Endothelial cell of umbilical vein (primary cell): Measurements from ENCODE around the gene UNC93B1. TPM values are rescaled to one million over a fixed set of nuclear protein-coding genes. Genes with fewer than 3 reads are reported as not detected.
"Not testable (repeated sequence)": the region's sequence is repeated elsewhere in the genome, so short reads cannot be mapped to it uniquely, and the experiment has no call there.

ENCODE experiments used
- BruUV-seq: library from RNA; stranded (reverse); fragments of 400-500 nt; replicated peaks from 2 replicates; lab custom pipeline; 2021; lab: Mats Ljungman, UMichigan
- CTCF ChIA-PET: fragments of 300-600, 350-600 bp; sonication (Branson Sonifier 250); formaldehyde crosslinking; loops from one replicate; lab custom pipeline; 2021; ENCODE audit warnings: antibody characterized with exemption, inconsistent platforms; lab: Charles Lee
- POLR2A ChIA-PET: fragments of 300-600, 350-600 bp; sonication (Branson Sonifier 250); formaldehyde crosslinking; loops from one replicate; lab custom pipeline; 2021; ENCODE audit warnings: antibody characterized with exemption, inconsistent platforms; lab: Charles Lee
- DNase-seq: peaks from one replicate; pipeline ENCODE4 v3.0.0-alpha.2; 2011; ENCODE audit warnings: low read depth, low spot score
- FAIRE-seq: peaks from 2 replicates; lab custom pipeline; 2011; peaks lifted over from hg19 to GRCh38; lab: Jason Lieb, UNC
- H2AFZ ChIP-seq: 2 replicates; pipeline ENCODE4 v1.6.0; 2012; ENCODE audit warnings: low read depth, low read length, control low read depth, inconsistent platforms
- H3K27ac ChIP-seq: 2 replicates; pipeline ENCODE4 v1.5.1; 2011; ENCODE audit warnings: low read depth, mild to moderate bottlenecking, control low read depth, low read length, moderate library complexity; ENCODE audit not compliant: insufficient read depth
- H3K27me3 ChIP-seq, 2 experiments: 2 replicates each; pipeline versions ENCODE4 v1.6.0 to v1.6.1; 2011; ENCODE audit warnings: low read length in 2 of 2, mixed read lengths in 1 of 2; ENCODE audit not compliant: control insufficient read depth in 2 of 2, insufficient read depth in 2 of 2
- H3K36me3 ChIP-seq, 2 experiments: 2 replicates in 1 of 2; 3 replicates in 1 of 2; pipeline ENCODE4 v1.5.1; 2011; ENCODE audit warnings: low read length in 2 of 2, mild to moderate bottlenecking in 1 of 2, moderate library complexity in 1 of 2; ENCODE audit not compliant: control insufficient read depth in 2 of 2, insufficient read depth in 2 of 2; ENCODE audit errors: extremely low read depth in 1 of 2
- H3K4me1 ChIP-seq: 3 replicates; pipeline ENCODE4 v1.5.1; 2011; ENCODE audit warnings: mild to moderate bottlenecking, low read length; ENCODE audit not compliant: control insufficient read depth, insufficient read depth; ENCODE audit errors: extremely low read depth
- H3K4me2 ChIP-seq: 2 replicates; pipeline ENCODE4 v1.6.1; 2011; ENCODE audit warnings: low read length, control low read depth, mixed read lengths; ENCODE audit not compliant: insufficient read depth
- H3K4me3 ChIP-seq, 3 experiments: fragments of 200-600 bp in 1 of 3; sonication (generic), shearing (Covaris generic) in 1 of 3; replicated peaks in 1 of 3; 2 replicates each; pipeline ENCODE4 v1.5.1; 2011 to 2016; ENCODE audit warnings: control low read depth in 3 of 3, low read length in 3 of 3, mild to moderate bottlenecking in 2 of 3, inconsistent platforms in 1 of 3, low read depth in 1 of 3, moderate library complexity in 1 of 3; ENCODE audit not compliant: insufficient read depth in 1 of 3
- H3K79me2 ChIP-seq: 2 replicates; pipeline ENCODE4 v1.6.0; 2012; ENCODE audit warnings: low read length, inconsistent platforms; ENCODE audit not compliant: control insufficient read depth, insufficient read depth
- H3K9ac ChIP-seq: replicated peaks from 2 replicates; pipeline ENCODE3; 2011; ENCODE audit warnings: low read length, control low read depth; ENCODE audit not compliant: insufficient read depth; ENCODE audit errors: extremely low read depth
- H3K9me1 ChIP-seq: replicated peaks from 3 replicates; pipeline ENCODE4 v1.6.0; 2011; ENCODE audit warnings: mild to moderate bottlenecking, low read length; ENCODE audit not compliant: control insufficient read depth, insufficient read depth; ENCODE audit errors: extremely low read depth
- H3K9me3 ChIP-seq: replicated peaks from 2 replicates; pipeline ENCODE4 v1.5.1; 2012; ENCODE audit warnings: low read length, inconsistent platforms; ENCODE audit not compliant: control insufficient read depth, insufficient read depth
- H4K20me1 ChIP-seq: replicated peaks from 2 replicates; pipeline ENCODE3; 2011; ENCODE audit warnings: mild to moderate bottlenecking, low read length; ENCODE audit not compliant: control insufficient read depth, insufficient read depth; ENCODE audit errors: extremely low read depth
- dilution Hi-C: fragments of 300-500 bp; cut with MboI; formaldehyde crosslinking; loops from one replicate; pipeline ENCODE4 v1.15.0; 2019; ENCODE audit warnings: low sequenced_read_pairs; ENCODE audit not compliant: extremely low pct_ligation_motif_present
- intact Hi-C: fragments of 100-400 bp; cut with micrococcal nuclease; formaldehyde crosslinking; loops from one replicate; pipeline ENCODE4 v1.10.0; 2022
- polyA plus RNA-seq, 4 experiments: library from polyadenylated mRNA; depleted of rRNA in 3 of 4; stranded (reverse) in 3 of 4; unstranded in 1 of 4; fragments of >200 nt; gene quantifications; 2 replicates each; pipeline versions ENCODE4 v1.2.1 to v1.2.3, GENCODE V29; 2011 to 2012; ENCODE audit warnings: missing spikeins in 1 of 4
- total RNA-seq: library from RNA; stranded (reverse); gene quantifications from 2 replicates; pipeline ENCODE4 v1.2.3, GENCODE V29; 2021

UNC93B1 gene
- total and polyA plus RNA-seq, 2 donors (not counting 3 experiments of a cell fraction or from before 2014, with no cell fraction given): 10.6 to 18.9 TPM

GRCh38 chr11:67950705-67951104 is 53.2 kb downstream of the UNC93B1 start:
- H3K4me3 ChIP-seq, H3K27me3 ChIP-seq, H3K4me1 ChIP-seq, H3K9me1 ChIP-seq, H3K36me3 ChIP-seq, H3K27ac ChIP-seq, H3K79me2 ChIP-seq, H3K4me2 ChIP-seq, CTCF ChIA-PET, H4K20me1 ChIP-seq, FAIRE-seq, BruUV-seq, H2AFZ ChIP-seq, POLR2A ChIA-PET, H3K9me3 ChIP-seq, intact Hi-C loops, dilution Hi-C loops, H3K9ac ChIP-seq, DNase-seq: not testable (repeated sequence)

DNA sequence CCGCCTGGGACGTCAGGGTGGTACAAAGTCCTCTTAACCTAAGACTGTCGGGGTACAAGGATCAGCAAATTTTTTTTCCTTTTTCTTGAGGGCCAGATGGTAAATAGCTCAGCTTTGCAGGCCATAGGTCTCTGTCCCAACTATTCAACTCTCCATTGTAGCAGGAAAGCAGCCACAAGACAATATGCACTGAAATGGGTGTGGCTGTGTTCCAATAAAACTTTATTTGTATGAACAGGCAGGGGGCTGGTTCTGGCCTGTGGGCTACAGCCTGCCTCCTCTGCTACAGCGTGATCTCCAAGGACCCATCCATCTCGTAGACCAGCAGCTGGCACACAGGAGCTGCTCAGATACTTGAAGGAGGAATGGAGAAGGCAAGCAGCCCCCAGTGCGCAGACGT is 56.1 kb downstream of the UNC93B1 start:
- H3K4me3 ChIP-seq, POLR2A ChIA-PET, DNase-seq, H3K27me3 ChIP-seq, H3K36me3 ChIP-seq, H3K79me2 ChIP-seq, H2AFZ ChIP-seq, BruUV-seq, H3K4me2 ChIP-seq, H3K4me1 ChIP-seq, intact Hi-C loops, H3K9ac ChIP-seq, H4K20me1 ChIP-seq, FAIRE-seq, H3K9me3 ChIP-seq, dilution Hi-C loops, H3K9me1 ChIP-seq, H3K27ac ChIP-seq: not testable (repeated sequence)
- CTCF ChIA-PET: interaction anchor here (1.4 kb wide), 1 partner anchor 8 kb away, joined by 6 read pairs; no protein-coding TSS in a partner anchor

DNA sequence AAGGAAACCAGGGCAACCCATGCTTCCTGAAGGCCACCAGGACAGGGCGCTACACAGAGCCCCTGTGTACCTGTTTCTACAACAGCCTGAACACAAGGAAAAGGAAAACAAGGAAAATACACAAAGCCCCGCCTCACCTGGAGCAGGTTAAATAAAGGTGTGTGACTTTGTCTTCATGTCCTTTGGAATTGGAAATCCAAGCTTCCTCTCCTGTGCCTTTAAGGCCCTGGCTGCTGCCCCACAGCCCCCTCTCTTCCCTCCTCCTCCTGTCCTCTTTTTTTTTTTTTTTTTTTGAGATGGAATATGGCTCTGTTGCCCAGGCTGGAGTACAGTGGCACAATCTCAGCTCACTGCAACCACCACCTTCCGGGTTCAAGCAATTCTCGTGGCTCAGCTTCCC is 57.5 kb downstream of the UNC93B1 start:
- H3K4me1 ChIP-seq, H3K9me3 ChIP-seq, dilution Hi-C loops, H3K79me2 ChIP-seq, H3K9me1 ChIP-seq, POLR2A ChIA-PET, H4K20me1 ChIP-seq, BruUV-seq, H3K4me3 ChIP-seq, H3K27ac ChIP-seq, FAIRE-seq, DNase-seq, H3K4me2 ChIP-seq, H3K27me3 ChIP-seq, H3K36me3 ChIP-seq, H2AFZ ChIP-seq, intact Hi-C loops, H3K9ac ChIP-seq: not testable (repeated sequence)
- CTCF ChIA-PET: interaction anchor here (1.4 kb wide), 1 partner anchor 9 kb away, joined by 6 read pairs; no protein-coding TSS in a partner anchor

DNA sequence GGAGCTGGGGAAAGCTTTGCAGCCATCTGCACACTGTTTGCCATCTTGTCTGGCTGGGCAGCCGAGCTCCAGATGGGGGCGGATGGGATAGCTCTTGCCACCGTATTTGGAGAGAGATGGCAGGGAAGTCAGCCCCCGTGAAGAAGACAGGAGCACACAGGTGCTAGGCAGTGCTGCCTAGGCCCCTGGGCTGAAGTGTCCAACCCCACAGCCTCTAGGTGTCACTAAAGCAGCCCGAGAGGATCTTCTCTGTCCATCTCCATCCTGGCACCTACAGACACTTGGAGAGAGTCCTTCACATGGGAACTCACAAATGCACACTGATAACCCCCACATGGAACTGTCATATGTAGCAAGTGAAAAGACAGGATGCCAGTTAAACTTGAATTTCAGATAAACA is 60.5 kb downstream of the UNC93B1 start:
- H3K9me1 ChIP-seq, H3K36me3 ChIP-seq, H3K27ac ChIP-seq, dilution Hi-C loops, H3K4me2 ChIP-seq, H4K20me1 ChIP-seq, FAIRE-seq, H3K9me3 ChIP-seq, H3K79me2 ChIP-seq, H3K27me3 ChIP-seq, BruUV-seq, H3K9ac ChIP-seq, H3K4me1 ChIP-seq, POLR2A ChIA-PET, intact Hi-C loops, DNase-seq, H3K4me3 ChIP-seq, H2AFZ ChIP-seq: not testable (repeated sequence)
- CTCF ChIA-PET: interaction anchor here (1.8 kb wide), 1 partner anchor 12 kb away, joined by 3 read pairs; no protein-coding TSS in a partner anchor
